Uterus (tissue), 4 donors: ENCODE results near the gene ST3GAL2. TPM values are rescaled to one million over a fixed set of nuclear protein-coding genes. Genes with fewer than 3 reads are reported as not detected.

Source experiments
- DNase-seq, 2 donors: peaks; one replicate each; pipeline ENCODE4 v3.0.0-alpha.2; 2019 to 2020
- H3K27ac ChIP-seq, 2 donors: fragments of 200-600 bp; sonication (generic); 1 replicate in 1 of 2; 2 replicates in 1 of 2; pipeline ENCODE4 v1.5.1; 2016 to 2018
- H3K27me3 ChIP-seq, 2 donors: fragments of 200-600 bp; sonication (generic); one replicate each; pipeline ENCODE4 v1.5.1; 2018 to 2019; ENCODE audit warnings: control low read depth in 1 of 2
- H3K36me3 ChIP-seq, 2 donors: fragments of 200-600 bp; sonication (generic); one replicate each; pipeline ENCODE4 v1.5.1; 2019; ENCODE audit warnings: control low read depth in 1 of 2
- H3K4me1 ChIP-seq, 2 donors: fragments of 200-600 bp; sonication (generic); one replicate each; pipeline ENCODE4 v1.5.1; 2018 to 2019; ENCODE audit warnings: control low read depth in 1 of 2
- H3K4me3 ChIP-seq, 2 donors: fragments of 200-600 bp; sonication (generic); 1 replicate in 1 of 2; 2 replicates in 1 of 2; pipeline ENCODE4 v1.5.1; 2018 to 2019; ENCODE audit warnings: mild to moderate bottlenecking in 1 of 2
- H3K9me3 ChIP-seq, 2 donors: fragments of 200-600 bp; sonication (generic); one replicate each; pipeline ENCODE4 v1.5.1; 2019; ENCODE audit warnings: control low read depth in 1 of 2
- POLR2A ChIP-seq, 2 donors: fragments of 450-650 bp; IDR thresholded peaks; one replicate each; pipeline ENCODE4 v1.6.1; 2016; ENCODE audit warnings: antibody characterized with exemption in 2 of 2, mild to moderate bottlenecking in 1 of 2, moderate library complexity in 1 of 2
- intact Hi-C: fragments of 100-400 bp; cut with DNase I; formaldehyde crosslinking; loops from one replicate; pipeline ENCODE4 v1.15.1; 2023; ENCODE audit warnings: low total_unique reads
- total RNA-seq, 4 donors: library from RNA; depleted of rRNA in 3 of 4; stranded (reverse); fragments of >200 nt in 3 of 4; gene quantifications; one replicate each; pipeline versions ENCODE4 v1.1.0 to v1.2.4, GENCODE V29; 2014 to 2023
- TF ChIP-seq, protein P1 (sequence below), 4 experiments: fragments of 200-600 bp in 2 of 4; fragments of 450-650 bp in 2 of 4; sonication (generic) in 2 of 4; IDR thresholded peaks; one replicate each; pipeline ENCODE4 v1.5.1; 2016 to 2019; ENCODE audit warnings: antibody characterized with exemption in 4 of 4, mild to moderate bottlenecking in 2 of 4, moderate library complexity in 1 of 4
- donor health status: DM: yes; HTN: yes; CAD: no.

The ST3GAL2 gene
- total RNA-seq, 4 donors from 2014 or later = 6.2 to 57.9 (median 27.5) TPM

DNA sequence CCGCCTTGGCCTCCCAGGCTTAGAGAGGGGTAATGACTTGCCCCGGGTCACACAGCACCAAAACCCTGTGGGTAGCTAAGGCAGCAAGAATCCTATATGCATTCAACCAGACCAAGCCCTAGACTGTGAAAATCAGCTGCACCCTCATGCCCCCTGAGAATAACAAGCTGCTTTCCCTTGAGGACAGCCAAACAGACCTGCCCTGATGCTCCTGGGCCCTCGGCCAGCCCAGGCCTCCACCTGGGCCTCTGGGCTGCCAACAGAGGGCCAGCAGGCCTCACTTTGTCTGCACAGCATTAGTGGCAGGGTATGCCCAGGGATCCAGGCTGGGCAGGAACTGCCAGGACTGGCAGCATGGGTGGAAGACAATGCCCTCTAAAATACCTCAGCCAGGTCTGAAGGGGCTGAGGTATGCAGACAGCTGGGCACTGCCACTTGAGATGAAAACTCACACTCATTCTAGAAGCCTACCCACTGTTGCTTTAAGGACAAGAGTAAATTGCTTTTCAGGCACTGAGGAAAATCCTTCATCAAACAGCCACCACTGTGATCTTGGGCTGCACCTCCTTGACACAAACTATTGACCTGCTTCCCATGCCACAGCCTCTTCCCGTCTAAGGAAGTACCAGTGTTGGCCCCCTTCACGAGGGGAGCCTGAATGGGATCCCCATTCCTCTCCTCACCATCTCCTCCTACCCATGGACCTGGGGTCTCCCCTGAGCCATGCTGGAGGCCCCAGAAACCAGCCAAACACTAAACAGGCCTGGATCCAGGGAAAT lies 8.8 kb downstream of the ST3GAL2 start:
- intact Hi-C loops = loop anchor here (10.0 kb wide), 1 partner anchor 45 kb away; no protein-coding TSS in a partner anchor
- TF ChIP-seq, protein P1, sequence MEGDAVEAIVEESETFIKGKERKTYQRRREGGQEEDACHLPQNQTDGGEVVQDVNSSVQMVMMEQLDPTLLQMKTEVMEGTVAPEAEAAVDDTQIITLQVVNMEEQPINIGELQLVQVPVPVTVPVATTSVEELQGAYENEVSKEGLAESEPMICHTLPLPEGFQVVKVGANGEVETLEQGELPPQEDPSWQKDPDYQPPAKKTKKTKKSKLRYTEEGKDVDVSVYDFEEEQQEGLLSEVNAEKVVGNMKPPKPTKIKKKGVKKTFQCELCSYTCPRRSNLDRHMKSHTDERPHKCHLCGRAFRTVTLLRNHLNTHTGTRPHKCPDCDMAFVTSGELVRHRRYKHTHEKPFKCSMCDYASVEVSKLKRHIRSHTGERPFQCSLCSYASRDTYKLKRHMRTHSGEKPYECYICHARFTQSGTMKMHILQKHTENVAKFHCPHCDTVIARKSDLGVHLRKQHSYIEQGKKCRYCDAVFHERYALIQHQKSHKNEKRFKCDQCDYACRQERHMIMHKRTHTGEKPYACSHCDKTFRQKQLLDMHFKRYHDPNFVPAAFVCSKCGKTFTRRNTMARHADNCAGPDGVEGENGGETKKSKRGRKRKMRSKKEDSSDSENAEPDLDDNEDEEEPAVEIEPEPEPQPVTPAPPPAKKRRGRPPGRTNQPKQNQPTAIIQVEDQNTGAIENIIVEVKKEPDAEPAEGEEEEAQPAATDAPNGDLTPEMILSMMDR (IDR thresholded peaks at IDR 0.05) = no peak
- Histone ChIP-seq H3K9me3 (no peaks in the 10 kb centered on the region), H3K36me3 (no peaks in the 10 kb centered on the region), H3K27ac (peak overlapping the region; percentile 50 to 63), H3K4me1 (peaks cover 19 to 49% of the 10 kb centered on the region in 2 donors), H3K4me3 (no peak overlapping the region), H3K27me3 (no peaks in the 10 kb centered on the region)
- DNase-seq = no peak

DNA sequence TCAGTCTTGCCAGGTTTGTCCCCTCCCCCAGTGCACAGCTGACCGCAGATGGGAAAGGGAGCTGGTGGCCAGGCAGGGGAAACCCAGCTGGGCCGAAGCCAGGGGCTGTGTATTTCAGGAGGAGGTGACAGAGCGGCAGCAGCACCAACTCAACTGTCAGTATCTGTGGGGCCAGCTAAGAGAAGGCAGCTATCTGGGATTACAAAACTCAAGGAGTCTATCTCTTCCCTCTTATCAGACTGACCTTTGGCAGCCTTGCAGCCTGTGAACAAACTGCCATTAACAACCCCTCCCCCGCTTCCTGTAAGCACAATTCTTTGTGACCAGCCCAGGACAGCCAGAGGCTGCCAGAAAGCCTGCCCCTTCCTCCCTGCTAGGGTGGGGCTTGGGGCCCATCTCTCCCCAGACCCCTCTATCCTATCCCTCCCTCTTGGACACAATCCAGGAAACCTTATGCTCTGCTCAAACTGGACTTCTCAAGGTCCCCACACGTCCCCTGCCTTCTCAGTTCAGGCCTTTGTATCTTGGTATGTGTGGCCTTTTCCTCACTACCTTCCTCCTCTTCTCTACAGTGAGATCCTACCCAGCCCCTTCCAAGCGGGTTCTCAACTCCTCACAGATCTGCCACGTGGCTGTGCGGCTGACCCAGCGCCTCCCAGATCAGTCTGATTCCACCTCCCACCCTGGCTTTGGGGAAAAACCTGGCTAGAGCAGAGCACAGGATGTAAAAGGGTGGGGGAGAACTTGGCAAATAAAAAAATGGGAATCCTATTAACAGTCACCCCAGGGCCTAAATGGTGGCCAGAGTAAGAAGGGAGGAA lies 10.5 kb downstream of the ST3GAL2 start:
- TF ChIP-seq, protein P1 (IDR thresholded peaks at IDR 0.05) = no peak
- no peak for TF ChIP-seq POLR2A (IDR thresholded peaks at IDR 0.05)
- intact Hi-C loops = no loop called here
- H3K27ac ChIP-seq = peak overlapping the region; percentile 82
- no peak overlapping the region for H3K4me3 ChIP-seq
- H3K36me3 ChIP-seq = no peaks in the 10 kb centered on the region
- peaks cover 15 to 41% of the 10 kb centered on the region in 2 donors for H3K4me1 ChIP-seq
- no peaks in the 10 kb centered on the region for H3K9me3 ChIP-seq
- DNase-seq = peak; percentile 90 to 93
- H3K27me3 ChIP-seq = no peaks in the 10 kb centered on the region

DNA sequence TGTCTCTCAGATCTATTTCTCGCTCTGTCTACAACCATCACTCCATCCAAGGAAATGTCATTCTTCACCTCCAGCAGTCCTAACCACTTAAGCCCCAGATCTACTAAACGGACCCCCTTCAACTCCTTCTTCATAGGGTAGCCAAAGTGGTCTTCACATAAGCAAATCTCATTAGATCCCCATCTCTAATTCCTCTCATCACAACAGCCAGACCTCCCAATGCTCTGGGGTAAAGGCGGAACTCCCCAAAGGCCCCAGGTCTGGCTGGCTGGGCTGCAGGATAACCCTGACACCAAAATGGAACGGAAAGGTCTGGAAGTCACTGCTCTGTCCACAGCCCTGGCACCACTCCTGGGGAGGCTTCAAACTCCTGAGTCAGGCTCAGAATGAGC lies 11.1 kb downstream of the ST3GAL2 start:
- Histone ChIP-seq H3K27me3 (no peaks in the 10 kb centered on the region), H3K36me3 (no peaks in the 10 kb centered on the region), H3K27ac (peak overlapping the region; percentile 82), H3K9me3 (no peaks in the 10 kb centered on the region), H3K4me1 (peaks cover 12 to 35% of the 10 kb centered on the region in 2 donors), H3K4me3 (no peak overlapping the region)
- no peak for DNase-seq
- TF ChIP-seq, protein P1 (IDR thresholded peaks at IDR 0.05) = no peak
- no peak for TF ChIP-seq POLR2A (IDR thresholded peaks at IDR 0.05)
- intact Hi-C loops = no loop called here

DNA sequence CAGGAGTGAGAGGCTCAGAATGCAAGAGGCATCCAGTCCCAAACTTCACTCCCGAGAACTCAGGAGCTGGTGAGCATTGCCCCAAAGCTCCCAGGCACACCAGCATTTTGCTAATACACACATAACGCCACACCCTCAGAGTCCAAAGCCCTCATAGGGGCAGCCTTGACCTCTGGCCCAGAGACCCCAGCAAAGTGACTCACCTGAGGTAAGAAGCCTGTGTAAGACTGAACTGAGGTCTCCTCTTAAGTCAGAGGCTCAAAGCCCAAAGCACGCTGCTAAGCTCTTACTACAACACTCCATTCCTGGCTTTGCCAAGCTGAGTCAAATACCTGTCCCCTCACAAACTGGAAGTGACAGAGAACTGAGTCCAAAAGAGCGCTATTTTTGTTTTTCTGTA lies 16.4 kb downstream of the ST3GAL2 start:
- Histone ChIP-seq H3K27ac (no peak overlapping the region), H3K4me1 (peaks cover 4 to 7% of the 10 kb centered on the region in 2 donors), H3K4me3 (no peak overlapping the region), H3K9me3 (no peaks in the 10 kb centered on the region), H3K27me3 (no peaks in the 10 kb centered on the region), H3K36me3 (no peaks in the 10 kb centered on the region)
- TF ChIP-seq, protein P1 (IDR thresholded peaks at IDR 0.05) = no peak
- no peak for TF ChIP-seq POLR2A (IDR thresholded peaks at IDR 0.05)
- no peak for DNase-seq
- intact Hi-C loops = no loop called here
